HL-60/S4 treated with phorbol 12-myristate 13-acetate at 8.2 ng/mL for 4 days and 3 days (cell line): Measurements from ENCODE around the gene GJB2.
"Not testable (repeated sequence)": the region's sequence is repeated elsewhere in the genome, so short reads cannot be mapped to it uniquely, and the experiment has no call there.

Experiments used
- in situ Hi-C: fragments of 300-500 bp; cut with MboI; formaldehyde crosslinking; loops from 2 replicates; pipeline ENCODE4 v1.15.0; 2022; ENCODE audit warnings: low sequenced_read_pairs

GJB2 gene

DNA sequence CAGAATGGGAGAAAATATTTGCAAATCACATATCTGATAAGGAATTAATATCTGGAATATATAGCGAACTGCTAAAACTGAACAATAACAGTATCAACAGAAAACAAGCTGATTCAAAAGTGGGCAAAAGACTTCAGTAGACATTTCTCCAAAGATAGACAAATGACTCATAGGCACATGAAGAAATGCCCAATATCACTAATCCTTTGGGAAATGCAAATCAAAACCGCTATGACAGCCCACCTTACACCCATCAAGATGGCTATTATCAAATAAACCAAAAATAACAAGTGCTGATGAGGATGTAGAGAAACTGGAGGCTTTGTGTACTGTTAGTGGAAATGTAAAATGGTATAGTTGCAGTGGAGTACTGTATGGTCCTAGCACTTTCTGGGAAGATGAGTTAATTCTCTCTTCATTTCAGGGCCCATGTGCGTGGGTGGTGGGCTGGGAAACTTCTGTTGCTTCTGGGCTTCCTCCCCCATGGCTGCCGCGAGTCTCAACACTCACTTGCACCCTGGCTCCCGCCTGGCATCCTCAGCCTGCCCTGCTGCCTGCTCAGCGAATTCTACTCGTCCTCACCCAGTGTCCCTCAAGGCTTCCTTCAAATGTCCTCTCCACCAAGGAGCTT, 19.5 kb downstream of the GJB2 start:
- in situ Hi-C loops: no loop called here

DNA sequence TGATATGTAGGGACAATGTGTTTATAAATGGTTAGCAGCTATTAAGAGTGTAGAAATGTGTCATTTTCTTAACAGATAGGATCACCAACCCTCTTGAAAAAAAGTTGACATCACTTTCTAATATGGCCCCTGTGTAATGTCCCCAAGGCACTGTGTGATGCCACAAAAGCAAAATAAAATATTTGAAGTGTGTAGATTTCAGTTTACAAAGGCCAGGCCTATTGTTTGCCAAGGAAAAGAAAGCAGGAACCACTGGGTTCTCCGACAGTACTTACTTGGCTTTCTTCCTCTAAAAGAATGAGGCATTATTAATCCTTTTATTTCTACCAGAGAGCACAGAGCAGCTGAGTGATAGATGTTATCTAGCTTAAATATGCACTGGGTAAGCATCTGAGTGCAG, 21.4 kb downstream of the GJB2 start:
- in situ Hi-C loops: no loop called here

DNA sequence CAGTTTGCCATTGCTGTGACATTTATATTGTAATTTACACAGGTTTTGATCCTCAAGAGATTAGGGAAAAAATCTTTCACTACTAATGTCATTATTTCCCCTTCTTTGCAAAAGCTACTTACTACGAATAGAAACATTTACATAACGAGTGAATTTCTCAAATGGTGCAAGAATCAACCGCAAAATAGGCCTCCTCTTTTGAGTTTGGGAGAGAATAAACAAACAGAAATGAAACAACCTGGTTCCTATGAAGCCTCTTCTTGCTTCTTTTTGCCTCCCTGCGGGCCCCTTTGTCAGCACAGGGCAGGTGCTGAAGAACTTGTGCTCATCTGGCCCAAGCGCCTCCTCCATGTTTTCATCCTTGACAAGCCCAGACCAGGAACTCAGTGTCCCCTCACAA, 21.8 kb downstream of the GJB2 start:
- in situ Hi-C loops: no loop called here

DNA sequence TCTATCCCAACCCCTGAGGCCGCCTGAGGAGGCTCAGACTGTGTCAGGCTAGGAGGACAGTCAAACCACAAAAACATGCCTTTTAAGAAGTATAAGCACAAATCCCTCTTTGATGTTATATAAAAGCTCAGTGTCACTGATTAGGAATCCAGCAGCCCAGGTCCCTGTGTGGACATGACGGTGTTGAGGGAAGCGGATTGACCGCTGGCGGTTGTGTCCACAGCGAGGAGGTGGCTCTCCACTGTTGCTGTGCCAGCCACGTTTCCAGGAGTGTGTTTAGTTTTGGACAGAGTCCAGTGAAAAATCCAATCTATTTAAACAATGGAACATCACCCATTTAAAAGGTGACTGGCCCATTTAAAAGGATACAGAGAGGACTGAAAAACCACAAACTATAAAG, 24.3 kb downstream of the GJB2 start:
- in situ Hi-C loops: loop anchor here (10.0 kb wide), 1 partner anchor 64 kb away; no protein-coding TSS in a partner anchor

DNA sequence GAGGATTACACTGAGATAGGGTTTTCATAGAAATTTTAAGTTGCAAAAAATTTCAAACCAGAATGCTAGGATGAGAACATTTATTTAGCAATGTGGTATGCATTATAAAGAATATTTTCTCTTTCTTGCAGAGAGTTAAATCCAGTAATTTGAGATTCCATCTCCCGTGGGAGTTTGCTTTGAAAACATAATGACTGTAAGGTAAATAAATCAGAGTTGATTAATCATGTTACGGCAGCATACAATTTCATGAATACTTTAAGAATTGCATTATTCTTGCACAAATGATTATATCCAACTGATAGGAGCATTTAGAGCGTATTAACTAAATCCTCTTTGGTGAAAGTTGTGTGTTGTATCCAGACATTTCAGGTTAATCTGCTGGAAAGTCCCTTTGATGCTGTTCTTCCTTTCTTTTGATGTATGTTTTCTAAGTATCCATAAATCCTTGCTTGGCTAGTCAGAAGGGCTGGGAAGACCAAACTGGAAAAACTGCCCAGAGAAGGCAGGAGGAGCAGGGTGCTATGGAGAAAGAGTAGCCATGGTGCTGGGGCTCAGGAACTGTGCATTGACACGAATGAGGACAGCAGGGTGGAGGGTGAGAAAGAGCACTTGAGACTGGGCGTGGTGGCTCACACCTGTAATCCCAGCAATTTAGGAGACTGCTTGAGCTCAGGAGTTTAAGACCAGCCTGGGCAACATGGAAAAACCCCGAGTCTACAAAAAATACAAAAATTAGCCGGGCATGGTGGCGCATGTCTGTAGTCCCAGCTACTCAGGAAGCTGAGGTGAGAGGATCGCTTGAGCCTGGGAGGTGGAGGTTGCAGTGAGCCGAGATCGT, 27.1 kb downstream of the GJB2 start:
- in situ Hi-C loops: loop anchor here (10.0 kb wide), 1 partner anchor 61 kb away; no protein-coding TSS in a partner anchor

DNA sequence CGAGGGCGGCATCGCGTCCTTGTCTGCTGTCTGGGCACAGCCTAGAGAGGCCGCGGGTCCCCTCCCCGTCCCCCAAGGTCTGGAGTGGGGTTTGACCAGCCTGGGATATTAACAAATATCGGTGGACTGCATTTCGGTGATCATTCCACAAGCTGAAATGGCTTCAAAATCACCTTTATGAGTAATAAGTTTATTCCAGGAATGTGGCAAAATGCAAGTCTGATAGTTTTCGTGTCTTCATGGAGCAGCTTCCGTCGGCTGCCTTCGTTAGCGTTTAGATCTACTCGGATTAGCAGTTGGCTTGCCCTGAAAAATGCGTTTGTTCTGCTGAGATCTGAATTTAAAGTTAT, 30.8 kb downstream of the GJB2 start:
- in situ Hi-C loops: loop anchor here (10.0 kb wide), 1 partner anchor 57 kb away; no protein-coding TSS in a partner anchor

DNA sequence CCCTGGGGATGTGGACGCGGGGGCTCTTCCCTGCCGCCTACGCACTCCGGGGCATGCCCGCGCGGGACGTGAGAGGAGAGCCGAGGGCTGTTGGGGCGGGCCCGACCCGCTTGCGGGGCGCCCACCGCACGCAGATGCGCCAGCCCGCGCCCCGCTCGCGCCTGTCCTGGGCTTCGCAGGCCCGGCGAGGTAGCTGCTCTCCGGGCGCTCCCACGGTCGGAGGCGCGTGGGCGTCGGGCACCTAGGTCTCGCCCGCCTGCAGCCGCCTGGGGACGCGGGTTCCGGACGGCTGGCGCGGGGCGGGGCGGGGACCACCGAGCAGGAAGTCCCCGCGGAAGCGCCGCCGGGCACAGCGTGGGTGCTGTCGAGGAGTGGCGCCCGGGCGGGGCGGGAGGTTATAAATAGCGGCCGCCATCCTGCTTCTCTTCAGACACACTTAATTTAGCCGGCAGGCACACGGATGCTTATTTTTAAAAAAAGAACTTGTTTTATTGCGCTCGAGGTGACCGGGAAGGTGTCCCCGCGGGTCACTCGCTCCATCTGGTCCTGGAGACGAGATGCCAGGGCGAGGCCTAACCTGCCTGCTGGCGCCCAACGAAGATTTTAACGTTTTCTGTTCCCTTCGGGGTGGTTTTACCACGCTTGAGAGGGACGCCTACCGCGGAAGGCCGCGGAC, 31.3 kb downstream of the GJB2 start:
- in situ Hi-C loops: loop anchor here (10.0 kb wide), 1 partner anchor 57 kb away; no protein-coding TSS in a partner anchor

DNA sequence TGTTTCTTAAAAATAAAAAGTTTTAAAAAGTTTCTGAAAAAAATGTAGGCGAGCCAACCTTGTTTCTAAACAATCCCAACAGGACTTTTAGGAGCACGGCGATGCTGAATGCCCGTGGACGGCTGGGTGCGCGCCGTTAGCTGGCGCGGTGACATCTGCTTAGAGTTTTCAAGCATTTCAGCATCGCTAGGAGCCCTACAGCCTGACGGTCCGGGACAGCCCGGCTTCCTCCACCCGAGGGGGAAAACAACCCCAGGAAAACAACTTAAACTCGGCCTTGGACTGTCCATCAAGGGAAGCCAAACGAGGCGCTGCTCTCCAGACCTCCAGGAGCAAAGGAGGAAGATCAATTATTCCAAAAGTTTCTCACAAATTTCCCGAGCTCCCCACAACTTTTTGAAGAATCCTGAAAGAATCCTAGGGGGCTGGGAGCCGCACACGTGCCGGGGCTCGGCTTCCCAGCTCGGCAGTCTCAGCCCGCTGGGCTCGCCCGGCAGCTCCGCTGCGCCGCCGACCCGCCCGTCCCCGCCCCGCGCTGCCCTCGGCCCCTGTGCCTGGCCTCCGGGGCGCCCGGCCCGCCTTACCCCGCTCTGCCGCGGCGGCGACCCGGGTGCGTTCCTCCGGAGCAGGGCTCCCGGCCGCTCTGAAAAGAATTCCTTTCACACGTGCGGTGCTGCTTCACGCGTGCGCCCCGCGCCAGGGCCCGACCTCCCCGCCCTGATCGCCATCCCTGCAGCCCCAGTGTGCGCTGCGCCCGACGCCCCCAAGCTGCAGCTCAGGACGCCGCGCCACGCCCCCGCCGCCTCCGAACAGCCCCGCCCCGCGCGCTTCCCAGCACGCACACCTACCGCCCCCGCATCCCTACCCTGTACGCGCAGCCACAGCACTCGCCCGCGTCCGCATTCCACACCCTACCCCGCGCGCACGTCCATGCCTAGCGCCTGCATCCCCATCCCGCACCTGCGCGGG, 32.1 kb downstream of the GJB2 start, which contains the start of gene GJA3:
GJA3 (minus strand) TSS at position 747 of the 969 bp plus-strand sequence. CDS start 17,764 bp downstream, outside the sequence.
- in situ Hi-C loops: loop anchor here (10.0 kb wide), 1 partner anchor 56 kb away; no protein-coding TSS in a partner anchor

DNA sequence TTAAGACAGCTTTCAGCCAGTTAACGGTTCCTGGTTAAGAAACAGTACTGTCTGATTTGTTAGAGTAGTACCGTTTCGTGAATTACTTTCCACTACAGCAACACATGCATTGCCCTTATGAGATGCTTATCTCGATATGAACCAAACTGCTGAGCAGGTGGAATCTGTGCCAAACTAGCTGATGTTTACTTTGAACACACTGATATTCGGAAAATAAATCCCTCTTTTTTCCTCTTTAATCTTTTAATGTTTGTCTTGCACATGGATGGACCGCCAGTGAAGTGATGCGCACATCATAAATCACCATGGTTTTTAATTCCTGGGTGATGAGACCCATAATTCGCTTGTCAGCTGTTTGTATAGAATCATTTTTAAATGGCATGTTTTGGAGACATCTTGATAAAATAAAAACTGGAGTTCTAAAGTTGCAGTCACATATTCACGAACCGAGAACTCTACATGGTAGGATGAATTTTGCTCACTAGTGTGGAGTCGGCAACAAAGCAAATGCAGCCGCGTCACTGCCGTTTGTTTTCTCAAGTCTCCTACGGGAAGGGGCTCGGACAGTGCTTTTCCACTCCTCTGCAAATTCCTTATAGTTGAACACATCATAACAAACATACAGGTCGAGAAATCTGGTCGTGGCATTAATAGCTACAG, 33.0 kb downstream of the GJB2 start:
- in situ Hi-C loops: loop anchor here (10.0 kb wide), 1 partner anchor 55 kb away; no protein-coding TSS in a partner anchor

DNA sequence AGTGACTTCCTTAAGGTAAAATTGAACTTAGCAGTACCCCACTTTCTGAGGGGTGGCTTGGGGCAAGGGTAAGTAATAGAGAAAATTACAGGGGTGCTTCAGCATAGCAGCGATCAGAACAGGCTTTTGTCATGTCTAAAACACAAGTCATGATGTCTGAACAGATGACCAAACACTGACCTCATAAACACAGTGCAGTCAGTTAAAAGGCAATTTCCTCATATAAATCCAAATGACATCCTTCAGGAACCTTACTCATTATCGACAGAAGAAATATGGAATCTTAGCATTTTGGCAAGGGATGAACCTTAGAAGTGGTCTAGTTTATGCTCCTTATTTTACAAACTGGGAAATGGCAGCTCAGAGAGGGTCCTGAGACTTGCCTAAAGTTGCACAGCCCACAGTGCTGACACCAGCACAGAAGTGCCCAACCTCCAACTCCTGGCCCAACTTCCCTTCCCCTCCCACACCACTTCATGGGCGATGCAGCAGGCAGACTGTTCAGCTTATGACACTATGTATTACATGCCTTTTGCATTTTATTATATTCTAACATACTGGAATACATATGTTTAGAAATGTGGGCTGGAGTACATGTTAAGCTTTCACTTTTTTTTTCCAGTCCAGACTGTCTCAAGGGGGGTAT, 35.5 kb downstream of the GJB2 start:
- in situ Hi-C loops: no loop called here

DNA sequence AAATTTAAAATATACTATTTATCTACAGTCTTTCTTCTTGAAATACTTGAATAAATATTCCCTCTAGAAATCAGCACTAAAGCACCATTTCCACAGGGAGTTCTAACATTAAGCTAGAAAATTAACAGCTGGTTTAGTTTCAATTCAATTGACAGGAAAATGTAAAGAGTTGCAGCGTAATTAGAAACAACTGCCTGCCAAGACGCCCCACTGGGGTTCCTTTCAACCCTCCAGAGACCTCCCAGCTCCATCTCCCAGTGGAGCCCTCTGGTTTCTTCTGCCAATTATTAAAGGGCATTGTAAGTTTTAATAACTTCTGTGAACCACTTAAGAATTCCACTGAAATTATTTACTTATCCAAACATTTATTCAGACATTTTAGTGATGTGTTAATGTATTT, 36.0 kb downstream of the GJB2 start:
- in situ Hi-C loops: no loop called here

DNA sequence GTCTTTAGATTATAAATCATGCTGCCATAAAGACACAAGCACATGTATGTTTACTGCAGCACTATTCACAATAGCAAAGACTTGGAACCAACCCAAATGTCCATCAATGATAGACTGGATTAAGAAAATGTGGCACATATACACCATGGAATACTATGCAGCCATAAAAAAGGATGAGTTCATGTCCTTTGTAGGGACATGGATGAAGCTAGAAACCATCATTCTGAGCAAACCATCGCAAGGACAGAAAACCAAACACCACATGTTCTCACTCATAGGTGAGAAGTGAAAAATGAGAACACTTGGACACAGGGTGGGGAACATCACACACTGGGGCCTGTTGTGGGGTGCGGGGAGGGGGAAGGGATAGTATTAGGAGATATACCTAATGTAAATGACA, 39.4 kb downstream of the GJB2 start:
- in situ Hi-C loops: not testable (repeated sequence)

DNA sequence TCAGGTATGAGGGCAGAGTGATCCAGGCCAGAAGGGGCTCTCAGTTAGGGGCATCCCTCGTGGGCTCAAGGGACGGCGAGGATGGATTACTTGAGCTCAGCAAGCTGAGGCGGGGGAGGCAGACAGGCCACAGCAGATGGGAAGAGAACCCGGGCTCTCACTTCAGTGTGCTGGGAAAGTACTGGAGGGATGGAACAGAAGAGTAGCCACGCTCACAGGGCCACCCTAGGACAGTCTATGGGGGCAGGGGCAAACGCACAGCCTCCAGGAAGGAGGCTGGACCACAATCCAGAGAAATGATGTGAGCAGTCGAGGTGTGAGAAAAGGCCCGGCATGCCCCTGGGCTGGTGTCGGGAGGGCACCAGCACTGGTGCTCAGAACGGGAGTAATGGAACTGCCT, 41.1 kb downstream of the GJB2 start:
- in situ Hi-C loops: no loop called here

DNA sequence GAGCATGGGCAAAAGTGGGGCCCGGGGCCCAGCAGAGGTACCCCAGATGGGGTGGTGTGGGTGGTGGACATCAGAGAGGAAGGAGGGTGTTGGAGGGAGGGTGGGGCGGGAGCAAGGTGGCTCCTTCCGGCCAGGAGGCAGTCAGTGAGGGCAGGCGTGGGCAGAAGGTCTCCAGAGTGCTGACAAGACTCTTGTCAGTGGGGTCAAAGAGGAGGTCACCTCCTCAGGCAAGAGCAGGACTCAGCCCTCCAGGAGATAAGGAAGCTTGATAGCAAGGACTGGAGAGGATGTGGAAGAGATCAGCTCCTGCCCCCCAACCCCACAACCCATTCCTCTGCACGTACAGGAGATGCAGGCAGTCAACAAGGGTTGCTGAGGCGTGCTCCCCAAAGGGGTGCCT, 41.7 kb downstream of the GJB2 start:
- in situ Hi-C loops: no loop called here

DNA sequence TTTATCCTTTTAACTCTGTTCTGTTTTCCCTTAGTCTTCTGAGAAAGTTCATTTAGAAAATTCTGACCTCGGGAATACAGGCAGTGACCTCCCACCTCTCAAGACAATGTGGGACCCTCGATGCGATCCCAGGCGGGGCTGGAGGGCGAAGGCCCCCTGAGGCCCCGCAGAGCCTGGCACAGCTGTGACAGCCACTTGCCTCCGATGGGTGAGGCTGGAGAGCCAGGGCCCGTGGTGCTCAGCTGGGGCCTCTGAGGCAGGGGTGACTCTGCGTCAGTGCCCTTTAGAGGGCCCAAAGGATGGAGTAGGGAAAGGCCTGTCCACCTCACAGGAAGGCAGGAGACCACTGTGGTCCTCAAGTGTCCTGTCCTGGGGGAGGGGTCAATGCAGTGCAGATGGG, 42.2 kb downstream of the GJB2 start:
- in situ Hi-C loops: no loop called here

DNA sequence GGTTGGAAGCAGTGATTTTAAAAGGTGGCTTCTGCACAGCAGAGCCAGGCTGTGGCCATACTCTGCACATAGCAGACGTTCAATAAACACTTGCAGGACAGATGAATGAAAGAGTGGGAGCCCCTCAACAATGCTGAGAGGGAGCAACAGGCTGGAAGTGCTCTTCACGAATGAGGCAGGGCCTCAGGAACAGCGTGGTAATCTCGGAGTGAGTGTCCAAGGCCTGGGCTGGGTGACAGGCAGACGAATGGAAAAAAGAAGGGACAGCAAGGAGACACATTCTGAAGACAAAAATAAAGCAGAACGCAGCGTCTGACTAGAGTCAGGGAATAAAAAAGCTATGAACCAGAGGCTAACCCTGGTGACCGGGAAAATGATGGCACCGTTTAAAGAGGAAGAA, 43.0 kb downstream of the GJB2 start:
- in situ Hi-C loops: no loop called here

DNA sequence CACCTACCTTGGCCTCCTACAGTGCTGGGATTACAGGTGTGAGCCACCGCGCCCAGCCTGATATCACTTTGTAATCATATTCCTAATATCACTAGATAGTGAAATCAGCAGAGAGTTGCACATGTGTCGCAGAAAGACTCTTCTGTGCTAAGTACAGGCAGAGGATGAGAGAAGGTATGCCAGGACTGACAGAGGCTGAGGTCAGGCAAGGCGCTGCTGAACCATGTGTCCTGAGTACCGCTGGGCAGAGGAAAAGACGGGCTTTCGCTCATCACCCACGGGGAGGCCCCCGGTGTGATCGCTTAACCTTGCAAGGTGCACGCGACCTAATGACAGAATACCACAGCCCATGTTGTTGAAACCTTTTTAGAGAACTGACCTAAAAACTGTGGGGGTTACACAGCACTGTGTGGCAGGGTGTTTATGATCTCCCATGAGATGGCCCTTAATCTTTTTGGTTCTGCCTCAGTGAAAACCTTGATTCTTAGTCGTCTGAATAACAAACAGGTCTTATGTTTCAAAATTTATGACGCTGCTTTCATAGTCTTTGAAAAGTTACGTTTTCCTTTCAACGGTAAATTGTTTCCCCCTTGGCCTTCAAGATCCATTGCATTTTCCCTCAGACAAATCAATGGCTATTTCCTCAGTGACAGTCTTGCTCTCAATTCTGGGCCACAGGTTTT, 44.1 kb downstream of the GJB2 start:
- in situ Hi-C loops: no loop called here

DNA sequence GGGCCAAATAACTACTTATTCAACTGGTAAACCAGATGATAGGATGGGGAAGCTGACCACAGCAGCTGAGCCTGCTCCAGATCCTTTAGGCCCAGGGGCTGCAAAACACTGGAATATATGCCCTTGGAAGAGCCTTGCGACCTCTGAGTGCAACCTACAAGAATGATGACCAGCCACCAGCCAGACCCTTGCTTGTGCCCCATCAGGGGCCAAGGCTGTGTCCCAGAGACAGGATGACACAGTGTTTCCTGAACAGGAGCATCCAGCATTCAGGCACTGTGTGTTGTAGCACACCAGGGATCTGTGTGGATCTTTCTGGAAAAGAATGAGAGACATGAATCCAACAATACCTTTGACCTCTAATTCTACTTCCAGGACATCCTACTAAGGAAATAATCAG, 46.4 kb downstream of the GJB2 start:
- in situ Hi-C loops: no loop called here

DNA sequence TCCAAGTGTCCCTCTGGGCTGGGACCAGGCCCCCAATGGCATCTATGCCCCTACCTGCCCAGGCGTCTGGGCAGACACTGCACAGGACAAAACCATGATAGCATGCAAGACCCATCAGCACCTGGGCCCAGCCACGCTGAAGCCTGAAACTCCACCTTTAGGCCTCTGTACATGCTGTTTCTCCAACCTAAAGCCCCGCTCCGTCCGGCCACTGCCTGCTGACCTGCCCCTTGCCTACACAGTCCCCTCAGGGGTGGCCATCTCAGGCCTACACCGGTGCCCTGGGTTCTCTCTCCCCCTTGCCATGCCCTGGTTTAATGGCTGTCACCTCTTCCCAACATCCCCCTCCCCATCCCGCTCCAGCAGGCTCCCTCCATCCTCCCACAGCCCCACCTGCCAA, 47.2 kb downstream of the GJB2 start:
- in situ Hi-C loops: no loop called here
